ENCODE results near the gene FOXS1. TPM values are rescaled to one million over a fixed set of nuclear protein-coding genes. Genes with fewer than 3 reads are reported as not detected.

Gene FOXS1
- total RNA-seq, 1 experiment from 2014 or later, result not detected

DNA sequence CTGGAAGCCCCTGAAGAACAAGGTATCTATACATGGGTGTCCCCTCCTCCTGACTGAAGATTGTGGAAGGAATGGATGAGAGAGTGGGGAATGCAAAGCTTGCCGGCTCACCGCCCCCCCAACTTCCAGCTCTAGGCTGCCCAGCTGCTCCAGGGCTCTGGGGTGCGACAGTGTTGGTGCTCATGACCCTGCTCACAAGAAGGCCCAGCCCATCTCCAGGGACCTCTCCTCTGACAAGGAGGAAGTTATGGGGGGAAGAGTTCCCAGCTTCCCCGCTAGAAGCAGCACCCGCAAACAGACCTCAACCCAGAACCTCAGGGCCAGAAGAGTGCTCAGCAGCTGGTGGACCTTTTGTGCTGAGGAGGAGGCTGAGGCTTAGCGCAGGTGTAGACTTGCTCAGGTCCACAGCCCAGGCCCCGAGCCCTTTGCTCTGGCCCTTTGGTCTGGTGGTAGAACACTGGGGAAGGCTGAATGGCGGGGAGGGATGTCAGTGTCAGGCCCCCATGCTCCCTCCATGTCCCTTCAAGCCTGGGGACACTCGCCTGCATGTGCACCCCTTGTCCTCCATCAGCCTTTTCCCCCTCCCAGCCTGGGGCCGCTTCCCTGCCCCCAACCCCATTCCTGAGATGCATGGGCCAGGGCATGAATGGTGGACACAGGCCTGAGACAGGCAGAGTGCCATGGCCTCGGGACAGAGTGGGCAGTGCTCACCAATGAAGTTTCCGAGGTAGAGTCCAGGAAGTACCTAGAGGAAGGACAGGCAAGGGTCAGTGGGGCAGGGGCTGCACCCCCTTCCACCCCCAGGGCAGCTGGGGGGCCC is 23.7 kb upstream of the FOXS1 start:
- intact Hi-C loops (cut with micrococcal nuclease; ENCODE audit: unreplicated experiment), result no loop called here
- ChIA-PET CTCF (no interaction called here), POLR2A (ENCODE audit: low non-redundant PET) (no interaction called here)
- no TSS peak for BruUV-seq (replicated peaks)
- Histone ChIP-seq H3K36me3 (ENCODE audit: insufficient read depth, low read length, poor library complexity, severe bottlenecking) (no peaks in the 10 kb centered on the region), H3K4me1 (ENCODE audit: insufficient read depth, low read length, poor library complexity, severe bottlenecking) (no peaks in the 10 kb centered on the region), H3K4me3 (ENCODE audit: low read depth, low read length, poor library complexity, severe bottlenecking) (no peak overlapping the region), H3K9me3 (ENCODE audit: low read depth, low read length, poor library complexity, severe bottlenecking) (no peaks in the 10 kb centered on the region), H3K27me3 (replicated peaks; ENCODE audit: insufficient read depth, low read depth, low read length, poor library complexity) (peaks cover 54% of the 10 kb centered on the region), H3K27ac (ENCODE audit: low read depth, low read length, poor library complexity, severe bottlenecking) (no peak overlapping the region)
- no peak for DNase-seq (ENCODE audit: low spot score)
- TF ChIP-seq, protein P1, sequence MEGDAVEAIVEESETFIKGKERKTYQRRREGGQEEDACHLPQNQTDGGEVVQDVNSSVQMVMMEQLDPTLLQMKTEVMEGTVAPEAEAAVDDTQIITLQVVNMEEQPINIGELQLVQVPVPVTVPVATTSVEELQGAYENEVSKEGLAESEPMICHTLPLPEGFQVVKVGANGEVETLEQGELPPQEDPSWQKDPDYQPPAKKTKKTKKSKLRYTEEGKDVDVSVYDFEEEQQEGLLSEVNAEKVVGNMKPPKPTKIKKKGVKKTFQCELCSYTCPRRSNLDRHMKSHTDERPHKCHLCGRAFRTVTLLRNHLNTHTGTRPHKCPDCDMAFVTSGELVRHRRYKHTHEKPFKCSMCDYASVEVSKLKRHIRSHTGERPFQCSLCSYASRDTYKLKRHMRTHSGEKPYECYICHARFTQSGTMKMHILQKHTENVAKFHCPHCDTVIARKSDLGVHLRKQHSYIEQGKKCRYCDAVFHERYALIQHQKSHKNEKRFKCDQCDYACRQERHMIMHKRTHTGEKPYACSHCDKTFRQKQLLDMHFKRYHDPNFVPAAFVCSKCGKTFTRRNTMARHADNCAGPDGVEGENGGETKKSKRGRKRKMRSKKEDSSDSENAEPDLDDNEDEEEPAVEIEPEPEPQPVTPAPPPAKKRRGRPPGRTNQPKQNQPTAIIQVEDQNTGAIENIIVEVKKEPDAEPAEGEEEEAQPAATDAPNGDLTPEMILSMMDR (conservative IDR thresholded peaks at IDR 0.05; ENCODE audit: low read depth, low read length), result no peak
- TF ChIP-seq EZH2 (IDR thresholded peaks at IDR 0.05; ENCODE audit: borderline replicate concordance, low read depth, low read length, poor library complexity, severe bottlenecking), result no peak

DNA sequence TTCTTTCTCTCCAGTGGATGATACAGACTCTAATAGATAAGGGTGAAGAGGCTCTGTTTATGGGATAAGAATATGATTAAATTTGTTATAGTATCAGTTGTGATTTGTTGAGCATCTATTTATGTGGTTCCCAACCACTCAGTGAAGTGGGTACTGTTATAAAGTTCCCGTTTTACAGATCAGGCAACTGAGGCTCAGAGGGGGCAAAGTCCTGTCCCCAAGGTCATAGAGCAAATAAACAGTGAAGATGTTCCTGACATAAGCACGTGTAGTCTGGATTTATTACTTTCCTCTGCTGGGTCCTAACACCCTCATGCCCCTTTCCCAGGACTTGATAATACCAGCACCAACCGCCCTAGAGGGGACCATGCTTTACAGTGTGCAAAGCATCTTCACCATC is 20.8 kb upstream of the FOXS1 start:
- ChIA-PET CTCF (no interaction called here), POLR2A (ENCODE audit: low non-redundant PET) (no interaction called here)
- no peak for DNase-seq (ENCODE audit: low spot score)
- Histone ChIP-seq H3K27ac (ENCODE audit: low read depth, low read length, poor library complexity, severe bottlenecking) (no peak overlapping the region), H3K36me3 (ENCODE audit: insufficient read depth, low read length, poor library complexity, severe bottlenecking) (no peaks in the 10 kb centered on the region), H3K4me1 (ENCODE audit: insufficient read depth, low read length, poor library complexity, severe bottlenecking) (peaks cover 4% of the 10 kb centered on the region), H3K27me3 (replicated peaks; ENCODE audit: insufficient read depth, low read depth, low read length, poor library complexity) (peaks cover 35% of the 10 kb centered on the region), H3K4me3 (ENCODE audit: low read depth, low read length, poor library complexity, severe bottlenecking) (no peak overlapping the region), H3K9me3 (ENCODE audit: low read depth, low read length, poor library complexity, severe bottlenecking) (no peaks in the 10 kb centered on the region)
- no TSS peak for BruUV-seq (replicated peaks)
- intact Hi-C loops (cut with micrococcal nuclease; ENCODE audit: unreplicated experiment), result no loop called here
- no peak for TF ChIP-seq EZH2 (IDR thresholded peaks at IDR 0.05; ENCODE audit: borderline replicate concordance, low read depth, low read length, poor library complexity, severe bottlenecking)
- TF ChIP-seq, protein P1 (conservative IDR thresholded peaks at IDR 0.05; ENCODE audit: low read depth, low read length), result no peak

DNA sequence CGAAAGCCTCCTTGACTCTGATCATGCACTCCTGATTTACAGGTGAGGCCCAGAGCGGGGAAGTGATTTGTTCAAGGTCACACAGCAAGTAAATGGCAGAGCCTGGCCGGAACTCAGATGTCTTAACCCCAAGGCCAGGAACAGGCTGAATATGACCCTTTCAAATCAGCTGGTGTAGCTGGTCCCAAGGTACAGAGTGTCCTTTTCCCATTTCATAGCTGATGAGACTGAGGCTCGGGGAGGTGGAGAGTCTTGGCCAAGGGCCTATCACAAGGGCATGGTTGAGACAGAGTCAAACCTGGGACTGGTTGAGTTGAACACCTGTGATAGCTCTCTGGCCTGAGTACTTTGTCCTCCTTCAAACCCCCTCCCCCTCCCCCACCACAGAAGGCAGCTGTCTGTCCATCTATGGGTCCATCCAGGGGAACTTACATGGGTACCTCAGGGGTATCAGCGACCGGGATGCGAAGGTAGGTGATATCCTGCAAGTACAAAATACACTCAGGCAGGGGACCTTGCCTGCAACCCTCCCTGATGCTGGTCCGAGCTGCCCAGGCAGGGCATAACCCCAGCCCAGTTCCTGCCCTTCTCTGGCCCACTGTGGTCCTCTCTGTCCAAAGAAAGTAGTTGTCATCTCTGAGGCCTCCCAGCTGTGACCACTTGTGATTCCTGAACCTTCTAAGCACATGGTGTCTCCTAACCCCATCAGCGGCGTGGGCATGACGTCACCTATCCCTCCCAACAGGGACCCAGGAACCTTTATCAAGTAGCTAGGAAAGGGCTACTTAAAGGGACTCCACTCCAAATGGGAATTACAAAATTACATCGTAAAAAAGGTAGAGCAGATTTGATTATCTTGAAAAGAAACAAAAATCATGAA is 19.4 kb upstream of the FOXS1 start:
- Histone ChIP-seq H3K4me3 (ENCODE audit: low read depth, low read length, poor library complexity, severe bottlenecking) (no peak overlapping the region), H3K27me3 (replicated peaks; ENCODE audit: insufficient read depth, low read depth, low read length, poor library complexity) (peaks cover 35% of the 10 kb centered on the region), H3K27ac (ENCODE audit: low read depth, low read length, poor library complexity, severe bottlenecking) (no peak overlapping the region), H3K36me3 (ENCODE audit: insufficient read depth, low read length, poor library complexity, severe bottlenecking) (no peaks in the 10 kb centered on the region), H3K9me3 (ENCODE audit: low read depth, low read length, poor library complexity, severe bottlenecking) (no peaks in the 10 kb centered on the region), H3K4me1 (ENCODE audit: insufficient read depth, low read length, poor library complexity, severe bottlenecking) (peaks cover 4% of the 10 kb centered on the region)
- BruUV-seq (replicated peaks), result no TSS peak
- no peak for DNase-seq (ENCODE audit: low spot score)
- intact Hi-C loops (cut with micrococcal nuclease; ENCODE audit: unreplicated experiment), result no loop called here
- TF ChIP-seq, protein P1 (conservative IDR thresholded peaks at IDR 0.05; ENCODE audit: low read depth, low read length), result no peak
- no peak for TF ChIP-seq EZH2 (IDR thresholded peaks at IDR 0.05; ENCODE audit: borderline replicate concordance, low read depth, low read length, poor library complexity, severe bottlenecking)
- CTCF ChIA-PET, result interaction anchor here (0.5 kb wide), 1 partner anchor 12 kb away, joined by 3 read pairs; no protein-coding TSS in a partner anchor
- POLR2A ChIA-PET (ENCODE audit: low non-redundant PET), result no interaction called here
